K562 (cell line): ENCODE measurements around the gene MRPL10. TPM values are rescaled to one million over a fixed set of nuclear protein-coding genes. Genes with fewer than 3 reads are reported as not detected.

Experiments used
- ASH1L ChIP-seq: fragments of 450-650 bp; IDR thresholded peaks from 2 replicates; pipeline ENCODE4 v1.6.1; 2018; ENCODE audit warnings: borderline replicate concordance, mild to moderate bottlenecking, low read depth; ENCODE audit not compliant: partially characterized antibody
- CHD1 ChIP-seq: fragments of 200-600 bp; sonication (generic); IDR thresholded peaks from one replicate; pipeline ENCODE4 v1.6.1; 2012; ENCODE audit warnings: mild to moderate bottlenecking, moderate library complexity, low read length, inconsistent platforms
- CXXC5 ChIP-seq: fragments of 250-450 bp; sonication (Bioruptor Pico); IDR thresholded peaks from 2 replicates; pipeline ENCODE4 v1.8.0; 2022; ENCODE audit warnings: inconsistent platforms, mild to moderate bottlenecking, moderate library complexity
- ETV1 ChIP-seq: fragments of 450-650 bp; conservative IDR thresholded peaks from 2 replicates; pipeline ENCODE4 v1.6.1; 2016; ENCODE audit warnings: missing genetic modification characterization, control low read depth, low read depth, missing compliant biosample characterization
- HDAC6 ChIP-seq: IDR thresholded peaks from 2 replicates; pipeline ENCODE4 v1.6.1; 2012; ENCODE audit warnings: low read depth, mild to moderate bottlenecking, control low read depth, inconsistent platforms, low read length, moderate library complexity
- HEY1 ChIP-seq: fragments of 250-450 bp; sonication (Bioruptor Pico); IDR thresholded peaks from 2 replicates; pipeline ENCODE4 v1.5.0; 2020; ENCODE audit warnings: mild to moderate bottlenecking, moderate library complexity, borderline replicate concordance
- HMG20A ChIP-seq: fragments of 450-650 bp; formaldehyde crosslinking; conservative IDR thresholded peaks from 2 replicates; pipeline ENCODE4 v1.4.0; 2020; ENCODE audit warnings: mild to moderate bottlenecking, mixed read lengths
- KLF6 ChIP-seq: fragments of 250-450 bp; sonication (Bioruptor Pico); IDR thresholded peaks from 2 replicates; pipeline ENCODE4 v1.4.0; 2020; ENCODE audit warnings: mild to moderate bottlenecking, moderate library complexity, borderline replicate concordance
- RFX7 ChIP-seq: fragments of 250-450 bp; sonication (Bioruptor Pico); IDR thresholded peaks from 2 replicates; pipeline ENCODE4 v1.5.1; 2021; ENCODE audit warnings: mild to moderate bottlenecking
- SETDB1 ChIP-seq: IDR thresholded peaks from one replicate; pipeline ENCODE4 v1.6.1; 2012; ENCODE audit warnings: low read length, control low read depth, inconsistent platforms
- SRSF7 ChIP-seq: fragments of 200-400 bp; formaldehyde crosslinking; optimal IDR thresholded peaks from 2 replicates; pipeline ENCODE3; 2017; ENCODE audit warnings: mild to moderate bottlenecking, low read depth, low read length
- TCF7 ChIP-seq: sonication (generic); IDR thresholded peaks from 2 replicates; pipeline ENCODE4 v1.6.1; 2016; ENCODE audit warnings: antibody characterized with exemption, borderline replicate concordance
- ZFP1 ChIP-seq: fragments of 450-650 bp; formaldehyde crosslinking; IDR thresholded peaks from 2 replicates; pipeline ENCODE4 v1.4.0; 2020; ENCODE audit warnings: mild to moderate bottlenecking, mixed read lengths
- polyA plus RNA-seq, 8 experiments: library from polyadenylated mRNA; depleted of rRNA in 4 of 8; stranded (reverse) in 5 of 8; unstranded in 3 of 8; fragments of >200 nt; fragmentation: Nextera tagmentation in 2 of 8; fragmentation: Illumina TruSeq in 1 of 8; extraction: Ambion mirVana in 2 of 8; extraction: Trizol in 1 of 8; gene quantifications; 2 replicates each; pipeline versions ENCODE4 v1.2.1 to v1.2.3, GENCODE V29; 2011 to 2014; ENCODE audit warnings: inconsistent platforms in 1 of 8, missing spikeins in 1 of 8
- total RNA-seq, 7 experiments: library from RNA; depleted of rRNA in 6 of 7; stranded (reverse); fragments of >200 nt in 6 of 7; fragmentation: Illumina TruSeq in 2 of 7; extraction: Trizol in 2 of 7; gene quantifications; 2 replicates each; pipeline versions ENCODE4 v1.2.1 to v1.2.3, GENCODE V29; 2011 to 2021; ENCODE audit warnings: low replicate concordance in 1 of 7
- TF ChIP-seq, protein P1 (sequence below): fragments of 250-450 bp; sonication (Bioruptor Pico); IDR thresholded peaks from 2 replicates; pipeline ENCODE4 v1.5.0; 2022; ENCODE audit warnings: mild to moderate bottlenecking
- TF ChIP-seq, protein P2 (sequence below): fragments of 450-650 bp; IDR thresholded peaks from one replicate; pipeline ENCODE4 v1.6.1; 2018; ENCODE audit warnings: mild to moderate bottlenecking, moderate library complexity; ENCODE audit not compliant: partially characterized antibody
- TF ChIP-seq, protein P3 (sequence below): fragments of 450-650 bp; IDR thresholded peaks from 2 replicates; pipeline ENCODE4 v1.6.1; 2016; ENCODE audit warnings: borderline replicate concordance
- TF ChIP-seq, protein P4 (sequence below): sonication (generic); formaldehyde crosslinking; IDR thresholded peaks from 2 replicates; pipeline ENCODE4 v1.8.0; 2022; ENCODE audit warnings: mild to moderate bottlenecking, missing genetic modification reagents

MRPL10 gene
- total and polyA plus RNA-seq, 9 of the 15 experiments (the other 6 are each of a cell fraction or from before 2014, with no cell fraction given): 27.8 to 105 (median 67.3) TPM

DNA sequence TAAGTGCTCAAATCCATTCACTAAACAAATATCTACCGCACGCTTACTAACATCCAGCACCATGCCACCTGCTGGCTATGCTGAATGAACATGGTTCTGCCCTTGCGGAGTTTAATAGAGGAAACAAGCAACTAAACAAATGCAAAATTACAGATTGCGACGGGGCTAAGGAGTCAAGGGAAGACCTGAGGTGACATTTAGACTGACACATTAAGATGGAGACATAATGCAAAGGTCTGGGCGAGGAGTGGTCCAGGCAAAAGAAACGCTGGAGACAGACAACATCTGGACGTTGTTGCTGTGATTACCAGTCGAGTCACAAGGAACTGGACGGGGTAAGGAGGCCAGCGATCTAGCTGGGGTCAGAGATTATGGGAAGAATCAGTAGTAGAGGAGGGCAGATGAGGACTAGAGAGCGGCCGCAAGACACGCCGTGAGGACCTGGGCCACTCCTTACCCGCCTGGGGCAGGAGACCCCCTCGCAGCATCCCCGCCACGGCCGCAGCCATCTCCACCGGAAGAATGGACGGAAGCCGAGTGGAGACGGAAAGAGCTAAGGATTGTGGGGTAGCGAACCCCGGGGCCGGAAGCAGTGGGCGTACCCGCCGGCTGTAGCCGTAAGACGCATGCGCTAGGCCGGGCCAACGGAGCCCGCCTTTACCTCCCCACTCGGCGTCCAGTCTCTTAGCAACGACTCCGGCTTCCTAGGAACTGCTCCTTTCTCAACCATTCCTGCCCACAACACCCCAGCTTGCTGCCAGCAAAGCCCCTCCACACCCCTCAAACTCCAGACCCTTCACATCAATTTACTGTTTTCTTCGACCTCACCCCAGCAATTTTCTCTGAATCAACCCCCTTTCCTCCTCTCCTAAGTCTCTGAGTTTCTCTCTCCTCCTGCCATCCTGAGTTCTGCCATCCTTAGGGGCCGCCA, at the start of gene MRPL10, which contains the start of gene LRRC46 (continued):
- TF ChIP-seq, protein P1, sequence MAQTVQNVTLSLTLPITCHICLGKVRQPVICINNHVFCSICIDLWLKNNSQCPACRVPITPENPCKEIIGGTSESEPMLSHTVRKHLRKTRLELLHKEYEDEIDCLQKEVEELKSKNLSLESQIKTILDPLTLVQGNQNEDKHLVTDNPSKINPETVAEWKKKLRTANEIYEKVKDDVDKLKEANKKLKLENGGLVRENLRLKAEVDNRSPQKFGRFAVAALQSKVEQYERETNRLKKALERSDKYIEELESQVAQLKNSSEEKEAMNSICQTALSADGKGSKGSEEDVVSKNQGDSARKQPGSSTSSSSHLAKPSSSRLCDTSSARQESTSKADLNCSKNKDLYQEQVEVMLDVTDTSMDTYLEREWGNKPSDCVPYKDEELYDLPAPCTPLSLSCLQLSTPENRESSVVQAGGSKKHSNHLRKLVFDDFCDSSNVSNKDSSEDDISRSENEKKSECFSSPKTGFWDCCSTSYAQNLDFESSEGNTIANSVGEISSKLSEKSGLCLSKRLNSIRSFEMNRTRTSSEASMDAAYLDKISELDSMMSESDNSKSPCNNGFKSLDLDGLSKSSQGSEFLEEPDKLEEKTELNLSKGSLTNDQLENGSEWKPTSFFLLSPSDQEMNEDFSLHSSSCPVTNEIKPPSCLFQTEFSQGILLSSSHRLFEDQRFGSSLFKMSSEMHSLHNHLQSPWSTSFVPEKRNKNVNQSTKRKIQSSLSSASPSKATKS: no peak
- no peak for TF ChIP-seq RFX7 (CRISPR knock-in tag)
- no peak for TF ChIP-seq SRSF7
- TF ChIP-seq CXXC5: peak; percentile 69
- peak; percentile 29 for TF ChIP-seq ASH1L
- TF ChIP-seq, protein P2, sequence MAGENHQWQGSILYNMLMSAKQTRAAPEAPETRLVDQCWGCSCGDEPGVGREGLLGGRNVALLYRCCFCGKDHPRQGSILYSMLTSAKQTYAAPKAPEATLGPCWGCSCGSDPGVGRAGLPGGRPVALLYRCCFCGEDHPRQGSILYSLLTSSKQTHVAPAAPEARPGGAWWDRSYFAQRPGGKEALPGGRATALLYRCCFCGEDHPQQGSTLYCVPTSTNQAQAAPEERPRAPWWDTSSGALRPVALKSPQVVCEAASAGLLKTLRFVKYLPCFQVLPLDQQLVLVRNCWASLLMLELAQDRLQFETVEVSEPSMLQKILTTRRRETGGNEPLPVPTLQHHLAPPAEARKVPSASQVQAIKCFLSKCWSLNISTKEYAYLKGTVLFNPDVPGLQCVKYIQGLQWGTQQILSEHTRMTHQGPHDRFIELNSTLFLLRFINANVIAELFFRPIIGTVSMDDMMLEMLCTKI: no peak
- no peak for TF ChIP-seq CHD1
- TF ChIP-seq ZFP1 (CRISPR knock-in tag): no peak
- no peak for TF ChIP-seq HDAC6
- TF ChIP-seq, protein P3, sequence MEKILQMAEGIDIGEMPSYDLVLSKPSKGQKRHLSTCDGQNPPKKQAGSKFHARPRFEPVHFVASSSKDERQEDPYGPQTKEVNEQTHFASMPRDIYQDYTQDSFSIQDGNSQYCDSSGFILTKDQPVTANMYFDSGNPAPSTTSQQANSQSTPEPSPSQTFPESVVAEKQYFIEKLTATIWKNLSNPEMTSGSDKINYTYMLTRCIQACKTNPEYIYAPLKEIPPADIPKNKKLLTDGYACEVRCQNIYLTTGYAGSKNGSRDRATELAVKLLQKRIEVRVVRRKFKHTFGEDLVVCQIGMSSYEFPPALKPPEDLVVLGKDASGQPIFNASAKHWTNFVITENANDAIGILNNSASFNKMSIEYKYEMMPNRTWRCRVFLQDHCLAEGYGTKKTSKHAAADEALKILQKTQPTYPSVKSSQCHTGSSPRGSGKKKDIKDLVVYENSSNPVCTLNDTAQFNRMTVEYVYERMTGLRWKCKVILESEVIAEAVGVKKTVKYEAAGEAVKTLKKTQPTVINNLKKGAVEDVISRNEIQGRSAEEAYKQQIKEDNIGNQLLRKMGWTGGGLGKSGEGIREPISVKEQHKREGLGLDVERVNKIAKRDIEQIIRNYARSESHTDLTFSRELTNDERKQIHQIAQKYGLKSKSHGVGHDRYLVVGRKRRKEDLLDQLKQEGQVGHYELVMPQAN: peak; percentile 86
- TF ChIP-seq HMG20A (CRISPR knock-in tag): no peak
- no peak for TF ChIP-seq HEY1 (CRISPR knock-in tag)
- TF ChIP-seq, protein P4, sequence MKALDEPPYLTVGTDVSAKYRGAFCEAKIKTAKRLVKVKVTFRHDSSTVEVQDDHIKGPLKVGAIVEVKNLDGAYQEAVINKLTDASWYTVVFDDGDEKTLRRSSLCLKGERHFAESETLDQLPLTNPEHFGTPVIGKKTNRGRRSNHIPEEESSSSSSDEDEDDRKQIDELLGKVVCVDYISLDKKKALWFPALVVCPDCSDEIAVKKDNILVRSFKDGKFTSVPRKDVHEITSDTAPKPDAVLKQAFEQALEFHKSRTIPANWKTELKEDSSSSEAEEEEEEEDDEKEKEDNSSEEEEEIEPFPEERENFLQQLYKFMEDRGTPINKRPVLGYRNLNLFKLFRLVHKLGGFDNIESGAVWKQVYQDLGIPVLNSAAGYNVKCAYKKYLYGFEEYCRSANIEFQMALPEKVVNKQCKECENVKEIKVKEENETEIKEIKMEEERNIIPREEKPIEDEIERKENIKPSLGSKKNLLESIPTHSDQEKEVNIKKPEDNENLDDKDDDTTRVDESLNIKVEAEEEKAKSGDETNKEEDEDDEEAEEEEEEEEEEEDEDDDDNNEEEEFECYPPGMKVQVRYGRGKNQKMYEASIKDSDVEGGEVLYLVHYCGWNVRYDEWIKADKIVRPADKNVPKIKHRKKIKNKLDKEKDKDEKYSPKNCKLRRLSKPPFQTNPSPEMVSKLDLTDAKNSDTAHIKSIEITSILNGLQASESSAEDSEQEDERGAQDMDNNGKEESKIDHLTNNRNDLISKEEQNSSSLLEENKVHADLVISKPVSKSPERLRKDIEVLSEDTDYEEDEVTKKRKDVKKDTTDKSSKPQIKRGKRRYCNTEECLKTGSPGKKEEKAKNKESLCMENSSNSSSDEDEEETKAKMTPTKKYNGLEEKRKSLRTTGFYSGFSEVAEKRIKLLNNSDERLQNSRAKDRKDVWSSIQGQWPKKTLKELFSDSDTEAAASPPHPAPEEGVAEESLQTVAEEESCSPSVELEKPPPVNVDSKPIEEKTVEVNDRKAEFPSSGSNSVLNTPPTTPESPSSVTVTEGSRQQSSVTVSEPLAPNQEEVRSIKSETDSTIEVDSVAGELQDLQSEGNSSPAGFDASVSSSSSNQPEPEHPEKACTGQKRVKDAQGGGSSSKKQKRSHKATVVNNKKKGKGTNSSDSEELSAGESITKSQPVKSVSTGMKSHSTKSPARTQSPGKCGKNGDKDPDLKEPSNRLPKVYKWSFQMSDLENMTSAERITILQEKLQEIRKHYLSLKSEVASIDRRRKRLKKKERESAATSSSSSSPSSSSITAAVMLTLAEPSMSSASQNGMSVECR (CRISPR knock-in tag): no peak; the same call in 1 of the 2 replicates
- 0 out of 2 replicates have a peak, but pooled peaks have one; percentile 40 for TF ChIP-seq TCF7
- peak; percentile 99 for TF ChIP-seq ETV1 (tag)
- TF ChIP-seq KLF6 (CRISPR knock-in tag): no peak
- TF ChIP-seq SETDB1: no peak
